Cardiac muscle cell (in vitro differentiated cells and primary cell): ENCODE data around the gene FKBP6. TPM values are rescaled to one million over a fixed set of nuclear protein-coding genes. Genes with fewer than 3 reads are reported as not detected.

Experiments used
- DNase-seq, 2 donors: peaks; one replicate each; pipeline versions ENCODE4 v3.0.0 to v3.0.0-alpha.2; 2010 to 2017; ENCODE audit warnings: low read depth in 1 of 2, low spot score in 1 of 2
- H3K27ac ChIP-seq: fragments of 200-600 bp; sonication (generic); 2 replicates; pipeline ENCODE4 v1.5.1; 2016
- H3K27me3 ChIP-seq: fragments of 200-600 bp; sonication (generic); 2 replicates; pipeline ENCODE4 v1.6.0; 2016; ENCODE audit warnings: control low read depth
- H3K36me3 ChIP-seq: fragments of 200-600 bp; sonication (generic); 2 replicates; pipeline ENCODE4 v1.5.1; 2016; ENCODE audit warnings: control low read depth
- H3K4me1 ChIP-seq: fragments of 200-600 bp; sonication (generic); 2 replicates; pipeline ENCODE4 v1.8.1; 2017; ENCODE audit warnings: low read depth, mild to moderate bottlenecking, mixed run types
- H3K4me3 ChIP-seq: fragments of 200-600 bp; sonication (generic); 2 replicates; pipeline ENCODE4 v1.5.1; 2016; ENCODE audit warnings: mild to moderate bottlenecking
- H3K9me3 ChIP-seq: fragments of 200-600 bp; sonication (generic); 2 replicates; pipeline ENCODE4 v1.5.1; 2017; ENCODE audit warnings: low read depth, mild to moderate bottlenecking, control low read depth
- polyA plus RNA-seq: library from polyadenylated mRNA; unstranded; fragments of >200 nt; fragmentation: Nextera tagmentation; extraction: Ambion mirVana; gene quantifications from 2 replicates; pipeline ENCODE4 v1.2.1, GENCODE V29; 2016
- total RNA-seq: library from RNA; depleted of rRNA; stranded (reverse); fragments of >200 nt; gene quantifications from 2 replicates; pipeline ENCODE4 v1.2.3, GENCODE V29; 2016
- TF ChIP-seq, protein P1 (sequence below): IDR thresholded peaks from 2 replicates; pipeline ENCODE4 v1.5.1; 2012; ENCODE audit warnings: low read depth, mild to moderate bottlenecking, low read length

FKBP6 gene
- total and polyA plus RNA-seq, 2 experiments from 2014 or later = not detected

DNA sequence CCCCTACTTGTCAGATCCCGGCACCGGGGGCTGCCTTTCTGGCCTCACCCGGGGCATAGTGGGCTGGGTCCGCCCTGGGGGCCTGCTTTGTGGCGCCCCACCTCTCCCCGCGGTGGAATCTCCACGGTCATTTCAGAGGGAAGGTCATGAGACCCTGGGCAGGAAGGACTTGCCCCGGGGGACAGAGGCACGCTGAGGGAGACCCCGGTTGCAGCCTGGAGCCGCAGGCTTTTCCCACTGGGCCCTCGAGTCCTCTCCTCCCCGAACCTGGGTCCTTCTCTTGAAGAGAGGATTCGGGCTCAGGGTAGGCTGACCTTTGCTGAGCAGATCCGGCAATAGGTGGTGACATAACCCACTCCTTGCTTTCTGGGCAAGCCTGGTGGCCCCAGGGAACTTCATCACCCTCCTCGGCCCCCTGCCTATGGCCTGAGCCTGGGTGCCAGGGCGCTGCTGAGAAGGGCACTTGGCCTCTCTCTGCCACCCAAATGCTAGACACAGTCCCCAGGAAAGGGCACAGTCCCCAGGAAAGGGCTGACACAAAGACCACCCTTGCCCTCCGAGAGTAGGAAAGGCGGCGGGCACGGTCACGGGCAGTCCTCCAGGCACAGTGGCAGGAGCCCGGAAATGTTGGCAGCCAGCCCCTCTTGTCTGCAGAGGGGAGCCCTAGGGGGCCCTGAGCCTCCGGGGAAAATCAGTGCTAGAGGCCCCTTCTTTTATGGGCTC, 36.2 kb downstream of the FKBP6 start:
- Histone ChIP-seq H3K9me3 (no peaks in the 10 kb centered on the region), H3K4me3 (no peak overlapping the region), H3K36me3 (no peaks in the 10 kb centered on the region), H3K27ac (no peak overlapping the region), H3K27me3 (no peaks in the 10 kb centered on the region), H3K4me1 (no peaks in the 10 kb centered on the region)
- TF ChIP-seq, protein P1, sequence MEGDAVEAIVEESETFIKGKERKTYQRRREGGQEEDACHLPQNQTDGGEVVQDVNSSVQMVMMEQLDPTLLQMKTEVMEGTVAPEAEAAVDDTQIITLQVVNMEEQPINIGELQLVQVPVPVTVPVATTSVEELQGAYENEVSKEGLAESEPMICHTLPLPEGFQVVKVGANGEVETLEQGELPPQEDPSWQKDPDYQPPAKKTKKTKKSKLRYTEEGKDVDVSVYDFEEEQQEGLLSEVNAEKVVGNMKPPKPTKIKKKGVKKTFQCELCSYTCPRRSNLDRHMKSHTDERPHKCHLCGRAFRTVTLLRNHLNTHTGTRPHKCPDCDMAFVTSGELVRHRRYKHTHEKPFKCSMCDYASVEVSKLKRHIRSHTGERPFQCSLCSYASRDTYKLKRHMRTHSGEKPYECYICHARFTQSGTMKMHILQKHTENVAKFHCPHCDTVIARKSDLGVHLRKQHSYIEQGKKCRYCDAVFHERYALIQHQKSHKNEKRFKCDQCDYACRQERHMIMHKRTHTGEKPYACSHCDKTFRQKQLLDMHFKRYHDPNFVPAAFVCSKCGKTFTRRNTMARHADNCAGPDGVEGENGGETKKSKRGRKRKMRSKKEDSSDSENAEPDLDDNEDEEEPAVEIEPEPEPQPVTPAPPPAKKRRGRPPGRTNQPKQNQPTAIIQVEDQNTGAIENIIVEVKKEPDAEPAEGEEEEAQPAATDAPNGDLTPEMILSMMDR = no peak
- no peak for DNase-seq

DNA sequence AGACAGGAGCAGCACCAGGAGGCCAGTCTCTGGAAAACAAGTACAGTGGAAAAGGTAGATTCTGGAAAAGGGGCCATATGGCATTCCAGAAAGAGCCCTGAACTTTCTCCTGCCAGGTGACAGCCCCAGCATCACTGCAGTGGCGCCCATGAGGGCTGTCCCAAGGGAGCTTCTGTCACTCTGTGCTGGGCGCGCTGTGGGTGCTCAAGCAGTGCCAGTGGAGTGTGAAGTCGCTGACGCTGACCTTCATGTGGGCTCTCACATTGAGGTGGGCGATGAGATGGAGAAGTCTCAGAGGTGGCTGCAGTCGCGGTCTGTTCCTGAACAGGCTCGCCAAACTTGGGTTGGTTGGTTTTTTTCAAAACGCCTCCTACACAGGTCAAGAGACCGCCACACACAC, 38.2 kb downstream of the FKBP6 start:
- no peak overlapping the region for H3K27ac ChIP-seq
- no peaks in the 10 kb centered on the region for H3K9me3 ChIP-seq
- TF ChIP-seq, protein P1 = no peak
- no peaks in the 10 kb centered on the region for H3K27me3 ChIP-seq
- no peaks in the 10 kb centered on the region for H3K36me3 ChIP-seq
- no peak for DNase-seq
- H3K4me1 ChIP-seq = no peaks in the 10 kb centered on the region
- H3K4me3 ChIP-seq = no peak overlapping the region

DNA sequence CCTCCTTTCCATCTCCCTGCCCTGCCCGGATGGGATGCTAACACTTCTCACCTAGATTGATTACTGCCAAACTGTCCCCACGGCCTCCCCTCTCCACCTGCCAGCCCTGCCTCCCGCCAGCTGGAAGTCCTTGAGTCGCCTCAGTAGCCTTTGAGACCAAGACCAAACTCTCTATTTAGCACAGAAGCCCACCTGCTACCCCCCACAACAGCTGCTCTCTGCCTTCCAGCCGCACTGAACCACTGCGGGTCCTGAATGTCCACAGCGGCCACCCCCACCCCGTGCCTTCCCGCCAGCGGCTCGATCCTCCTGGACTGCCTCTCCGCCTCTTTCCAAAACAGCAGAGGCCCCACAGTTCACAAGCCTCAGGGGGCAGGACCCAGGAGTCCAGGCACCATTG, 39.0 kb downstream of the FKBP6 start:
- Histone ChIP-seq H3K36me3 (no peaks in the 10 kb centered on the region), H3K27ac (no peak overlapping the region), H3K9me3 (no peaks in the 10 kb centered on the region), H3K4me3 (no peak overlapping the region), H3K27me3 (no peaks in the 10 kb centered on the region), H3K4me1 (no peaks in the 10 kb centered on the region)
- no peak for DNase-seq
- TF ChIP-seq, protein P1 = no peak

DNA sequence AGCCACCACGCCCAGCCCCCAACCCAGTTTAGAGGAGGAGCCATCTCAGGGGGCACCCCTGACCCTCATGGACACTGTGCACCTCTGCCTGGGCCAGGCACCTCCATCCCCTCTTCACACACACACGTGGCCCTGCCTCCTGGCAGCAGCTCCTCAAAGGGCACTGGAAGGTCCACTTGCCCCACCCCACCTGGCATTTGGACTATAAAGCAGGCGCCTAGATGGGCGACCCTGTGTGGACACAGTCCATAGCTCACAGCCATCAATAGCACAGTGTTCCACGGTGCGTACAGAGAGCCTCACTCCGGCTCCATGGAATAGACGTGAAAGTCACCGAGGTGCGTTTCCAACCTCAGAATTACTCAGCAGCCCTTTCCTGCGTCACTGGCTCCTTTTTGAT, 41.0 kb downstream of the FKBP6 start:
- Histone ChIP-seq H3K27me3 (no peaks in the 10 kb centered on the region), H3K4me1 (no peaks in the 10 kb centered on the region), H3K9me3 (no peaks in the 10 kb centered on the region), H3K4me3 (no peak overlapping the region), H3K27ac (no peak overlapping the region), H3K36me3 (no peaks in the 10 kb centered on the region)
- no peak for DNase-seq
- TF ChIP-seq, protein P1 = no peak

DNA sequence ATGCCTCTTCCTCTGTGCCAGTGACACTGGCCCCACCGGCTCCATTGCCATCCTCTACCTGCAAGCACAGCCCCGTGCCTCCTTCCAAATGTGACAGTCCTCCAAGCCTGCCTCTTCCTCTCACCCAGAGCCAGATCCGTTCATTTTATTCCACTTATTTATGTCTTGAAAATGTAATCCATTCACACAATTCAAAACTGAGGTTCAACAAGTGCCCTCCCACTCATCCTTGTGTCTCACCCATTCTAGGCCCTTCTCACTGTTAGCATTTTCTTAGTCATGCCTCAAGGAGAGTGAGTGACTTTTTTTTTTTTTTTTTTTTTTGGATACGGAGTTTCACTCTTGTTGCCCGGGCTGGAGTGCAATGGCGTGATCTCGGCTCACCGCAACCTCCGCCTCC, 41.7 kb downstream of the FKBP6 start:
- DNase-seq = no peak
- Histone ChIP-seq H3K4me3 (no peak overlapping the region), H3K27me3 (no peaks in the 10 kb centered on the region), H3K27ac (no peak overlapping the region), H3K9me3 (no peaks in the 10 kb centered on the region), H3K4me1 (no peaks in the 10 kb centered on the region), H3K36me3 (no peaks in the 10 kb centered on the region)
- TF ChIP-seq, protein P1 = no peak
